ENCODE measurements around the gene CEP72.

Gene CEP72

DNA sequence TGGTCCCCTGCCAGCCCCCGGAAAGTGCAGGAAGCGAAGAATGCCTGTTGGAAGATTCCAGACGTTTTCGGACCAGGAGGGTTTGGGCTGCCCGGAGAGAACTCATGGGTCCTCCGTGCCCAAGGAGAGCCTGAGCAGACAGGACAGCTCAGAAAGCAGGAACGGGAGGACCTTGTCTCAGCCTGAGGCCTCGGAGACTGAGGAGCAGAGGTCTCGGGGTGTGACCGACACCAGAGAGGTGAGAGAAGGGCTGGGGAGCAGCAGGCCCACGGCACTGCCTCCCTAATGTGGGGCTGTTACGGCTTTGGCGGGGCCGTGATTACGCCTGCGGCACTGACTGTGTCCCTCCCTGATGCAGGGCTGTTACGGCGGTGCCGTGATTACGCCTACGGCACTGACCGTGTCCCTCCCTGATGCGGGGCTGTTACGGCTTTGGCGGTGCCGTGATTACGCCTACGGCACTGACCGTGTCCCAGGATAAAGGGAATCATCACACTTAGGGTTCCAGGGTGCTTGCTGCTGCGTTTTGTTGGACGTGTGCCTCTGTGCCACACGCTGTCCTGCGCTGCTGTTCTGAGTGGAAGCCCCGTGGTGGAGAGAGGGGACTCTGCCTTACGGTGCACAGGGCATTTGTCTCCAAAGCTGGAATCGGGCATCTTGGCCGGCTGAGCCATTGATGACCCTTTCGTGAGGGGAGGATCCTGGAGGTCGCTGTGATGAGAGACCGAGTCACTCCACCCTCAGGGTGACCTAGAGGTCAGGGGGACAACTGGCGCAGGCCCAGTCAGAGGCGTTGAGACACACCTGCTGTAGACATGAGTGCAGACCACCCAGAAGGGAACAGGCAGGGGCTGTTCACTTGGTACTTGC lies 25.7 kb downstream of the CEP72 start:
- H3K4me3 ChIP-seq (ENCODE audit: low read length): no peak overlapping the region
- H3K9me3 ChIP-seq (ENCODE audit: control insufficient read depth, insufficient read depth, low read length): no peaks in the 10 kb centered on the region
- H3K36me3 ChIP-seq (ENCODE audit: control insufficient read depth, low read length): peaks cover 80% of the 10 kb centered on the region
- no peaks in the 10 kb centered on the region for H3K9me2 ChIP-seq (replicated peaks; ENCODE audit: control insufficient read depth, low read length)
- TF ChIP-seq EZH2phosphoT487 (IDR thresholded peaks at IDR 0.05; ENCODE audit: borderline replicate concordance, low read length): no peak
- TF ChIP-seq, protein P1, sequence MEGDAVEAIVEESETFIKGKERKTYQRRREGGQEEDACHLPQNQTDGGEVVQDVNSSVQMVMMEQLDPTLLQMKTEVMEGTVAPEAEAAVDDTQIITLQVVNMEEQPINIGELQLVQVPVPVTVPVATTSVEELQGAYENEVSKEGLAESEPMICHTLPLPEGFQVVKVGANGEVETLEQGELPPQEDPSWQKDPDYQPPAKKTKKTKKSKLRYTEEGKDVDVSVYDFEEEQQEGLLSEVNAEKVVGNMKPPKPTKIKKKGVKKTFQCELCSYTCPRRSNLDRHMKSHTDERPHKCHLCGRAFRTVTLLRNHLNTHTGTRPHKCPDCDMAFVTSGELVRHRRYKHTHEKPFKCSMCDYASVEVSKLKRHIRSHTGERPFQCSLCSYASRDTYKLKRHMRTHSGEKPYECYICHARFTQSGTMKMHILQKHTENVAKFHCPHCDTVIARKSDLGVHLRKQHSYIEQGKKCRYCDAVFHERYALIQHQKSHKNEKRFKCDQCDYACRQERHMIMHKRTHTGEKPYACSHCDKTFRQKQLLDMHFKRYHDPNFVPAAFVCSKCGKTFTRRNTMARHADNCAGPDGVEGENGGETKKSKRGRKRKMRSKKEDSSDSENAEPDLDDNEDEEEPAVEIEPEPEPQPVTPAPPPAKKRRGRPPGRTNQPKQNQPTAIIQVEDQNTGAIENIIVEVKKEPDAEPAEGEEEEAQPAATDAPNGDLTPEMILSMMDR (IDR thresholded peaks at IDR 0.05; ENCODE audit: low read depth, low read length, poor library complexity, severe bottlenecking): no peak
- H3K4me1 ChIP-seq (ENCODE audit: control insufficient read depth, low read length): no peaks in the 10 kb centered on the region
- no peak overlapping the region for H3K27ac ChIP-seq (ENCODE audit: low read depth, low read length)
- no peaks in the 10 kb centered on the region for H3K27me3 ChIP-seq (ENCODE audit: control insufficient read depth, low read length)
- no peaks in the 10 kb centered on the region; the same call in 1 of the 2 replicates for H3F3A ChIP-seq (ENCODE audit: control insufficient read depth, insufficient read depth)
- H3K79me2 ChIP-seq (ENCODE audit: control insufficient read depth, low read length): no peaks in the 10 kb centered on the region
- no peaks in the 10 kb centered on the region for H4K20me1 ChIP-seq (ENCODE audit: control insufficient read depth, insufficient read depth, low read depth, low read length)
- H3K4me2 ChIP-seq (ENCODE audit: low read length): no peak overlapping the region

DNA sequence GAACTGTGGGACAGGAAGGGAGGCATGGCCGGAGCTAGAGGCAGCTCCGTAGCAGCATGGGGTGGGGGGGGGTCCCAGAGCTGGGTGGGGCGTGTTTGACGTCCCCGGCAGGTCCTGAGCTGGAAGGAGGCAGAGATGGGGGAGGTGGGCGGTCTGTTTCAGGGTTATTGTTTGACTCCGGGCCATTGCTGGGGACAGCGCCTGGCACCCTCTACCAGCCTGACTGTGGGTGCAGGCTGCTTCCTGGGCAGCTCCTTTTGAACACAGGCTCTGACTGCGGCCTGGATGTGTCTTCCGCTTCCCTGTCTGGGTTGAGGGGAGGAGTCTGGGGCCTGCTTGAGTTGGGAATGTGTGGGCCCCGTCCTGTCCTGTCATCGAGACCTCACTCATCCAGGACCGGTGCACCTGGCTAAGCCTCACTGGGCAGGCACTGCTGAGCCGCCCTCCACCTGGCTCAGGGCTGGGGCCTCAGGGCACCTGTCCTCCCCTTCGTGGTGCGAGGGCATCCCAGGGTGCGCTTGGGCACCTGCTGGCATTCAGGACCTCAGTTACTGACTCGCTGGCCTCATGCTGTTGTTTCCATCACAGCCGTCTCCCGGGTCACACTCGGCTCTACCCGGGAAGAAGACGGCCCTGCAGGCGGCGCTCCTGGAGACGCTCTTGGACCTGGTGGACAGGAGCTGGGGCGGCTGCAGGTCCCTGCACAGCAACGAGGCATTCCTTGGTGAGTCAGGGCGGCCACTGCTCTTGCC lies 26.5 kb downstream of the CEP72 start:
- H3K4me2 ChIP-seq (ENCODE audit: low read length): no peak overlapping the region
- no peaks in the 10 kb centered on the region for H3K27me3 ChIP-seq (ENCODE audit: control insufficient read depth, low read length)
- no peaks in the 10 kb centered on the region; the same call in 1 of the 2 replicates for H3F3A ChIP-seq (ENCODE audit: control insufficient read depth, insufficient read depth)
- H3K9me3 ChIP-seq (ENCODE audit: control insufficient read depth, insufficient read depth, low read length): no peaks in the 10 kb centered on the region
- H3K9me2 ChIP-seq (replicated peaks; ENCODE audit: control insufficient read depth, low read length): no peaks in the 10 kb centered on the region
- no peak overlapping the region for H3K27ac ChIP-seq (ENCODE audit: low read depth, low read length)
- no peaks in the 10 kb centered on the region for H4K20me1 ChIP-seq (ENCODE audit: control insufficient read depth, insufficient read depth, low read depth, low read length)
- peaks cover 83% of the 10 kb centered on the region for H3K36me3 ChIP-seq (ENCODE audit: control insufficient read depth, low read length)
- peaks cover 6% of the 10 kb centered on the region for H3K4me1 ChIP-seq (ENCODE audit: control insufficient read depth, low read length)
- TF ChIP-seq EZH2phosphoT487 (IDR thresholded peaks at IDR 0.05; ENCODE audit: borderline replicate concordance, low read length): no peak
- TF ChIP-seq, protein P1 (IDR thresholded peaks at IDR 0.05; ENCODE audit: low read depth, low read length, poor library complexity, severe bottlenecking): no peak
- H3K79me2 ChIP-seq (ENCODE audit: control insufficient read depth, low read length): no peaks in the 10 kb centered on the region
- no peak overlapping the region for H3K4me3 ChIP-seq (ENCODE audit: low read length)

DNA sequence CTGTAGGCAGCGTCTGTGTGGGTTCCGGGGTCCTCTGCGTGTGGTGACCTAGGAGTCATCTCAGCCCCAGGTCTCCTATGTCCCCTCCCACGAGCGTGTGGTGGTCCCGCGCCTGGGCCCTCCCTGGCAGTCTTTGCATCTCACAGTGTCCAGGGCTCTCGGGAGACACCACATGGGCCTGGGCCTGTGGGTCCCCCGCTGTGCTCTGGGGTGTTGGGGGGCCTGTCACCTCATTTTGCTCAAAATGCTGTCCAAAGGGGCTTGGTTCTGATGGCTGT lies 27.1 kb downstream of the CEP72 start:
- no peaks in the 10 kb centered on the region for H3F3A ChIP-seq (ENCODE audit: control insufficient read depth, insufficient read depth)
- H4K20me1 ChIP-seq (ENCODE audit: control insufficient read depth, insufficient read depth, low read depth, low read length): no peaks in the 10 kb centered on the region
- H3K9me2 ChIP-seq (replicated peaks; ENCODE audit: control insufficient read depth, low read length): no peaks in the 10 kb centered on the region
- peaks cover 84% of the 10 kb centered on the region for H3K36me3 ChIP-seq (ENCODE audit: control insufficient read depth, low read length)
- H3K4me1 ChIP-seq (ENCODE audit: control insufficient read depth, low read length): peaks cover 12% of the 10 kb centered on the region
- H3K4me3 ChIP-seq (ENCODE audit: low read length): no peak overlapping the region
- no peak overlapping the region for H3K27ac ChIP-seq (ENCODE audit: low read depth, low read length)
- no peaks in the 10 kb centered on the region for H3K27me3 ChIP-seq (ENCODE audit: control insufficient read depth, low read length)
- H3K9me3 ChIP-seq (ENCODE audit: control insufficient read depth, insufficient read depth, low read length): no peaks in the 10 kb centered on the region
- no peaks in the 10 kb centered on the region for H3K79me2 ChIP-seq (ENCODE audit: control insufficient read depth, low read length)
- H3K4me2 ChIP-seq (ENCODE audit: low read length): no peak overlapping the region
- TF ChIP-seq, protein P1 (IDR thresholded peaks at IDR 0.05; ENCODE audit: low read depth, low read length, poor library complexity, severe bottlenecking): no peak
- no peak for TF ChIP-seq EZH2phosphoT487 (IDR thresholded peaks at IDR 0.05; ENCODE audit: borderline replicate concordance, low read length)
